ENCODE results near the gene MBOAT1. TPM values are rescaled to one million over a fixed set of nuclear protein-coding genes. Genes with fewer than 3 reads are reported as not detected.

MBOAT1 gene
- total RNA-seq, 4 donors from 2014 or later, result 17.3 to 57.0 (median 45.2) TPM

DNA sequence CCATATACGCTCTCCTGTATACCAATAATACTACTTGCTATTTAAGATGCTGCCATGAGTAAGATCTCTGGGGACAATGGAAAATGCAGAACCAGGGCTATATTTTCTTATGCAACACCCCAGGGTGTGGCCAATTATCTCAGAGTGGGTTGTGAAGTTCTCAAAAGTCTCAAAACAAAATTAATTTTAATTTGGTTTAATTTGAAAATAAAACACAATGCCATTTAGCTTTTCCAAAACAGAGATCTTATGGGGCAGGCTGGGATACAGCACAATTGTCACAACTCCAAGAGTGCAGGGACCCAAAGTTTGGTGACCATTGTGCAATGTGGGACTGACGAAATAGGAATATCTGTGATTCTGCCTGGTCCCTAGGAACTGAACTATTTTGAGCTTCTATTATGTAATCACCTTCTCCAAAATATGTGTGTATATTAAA, 43.1 kb downstream of the MBOAT1 start:
- no peak for DNase-seq
- Histone ChIP-seq H3K9me3 (no peaks in the 10 kb centered on the region), H3K4me3 (no peak overlapping the region), H3K27ac (no peak overlapping the region), H3K36me3 (peaks cover 0 to 6% (median 0%) of the 10 kb centered on the region in 3 donors), H3K27me3 (no peaks in the 10 kb centered on the region), H3K4me1 (peaks cover 0 to 12% (median 1%) of the 10 kb centered on the region in 4 donors)
- TF ChIP-seq POLR2A (IDR thresholded peaks at IDR 0.05), result no peak
- TF ChIP-seq, protein P1, sequence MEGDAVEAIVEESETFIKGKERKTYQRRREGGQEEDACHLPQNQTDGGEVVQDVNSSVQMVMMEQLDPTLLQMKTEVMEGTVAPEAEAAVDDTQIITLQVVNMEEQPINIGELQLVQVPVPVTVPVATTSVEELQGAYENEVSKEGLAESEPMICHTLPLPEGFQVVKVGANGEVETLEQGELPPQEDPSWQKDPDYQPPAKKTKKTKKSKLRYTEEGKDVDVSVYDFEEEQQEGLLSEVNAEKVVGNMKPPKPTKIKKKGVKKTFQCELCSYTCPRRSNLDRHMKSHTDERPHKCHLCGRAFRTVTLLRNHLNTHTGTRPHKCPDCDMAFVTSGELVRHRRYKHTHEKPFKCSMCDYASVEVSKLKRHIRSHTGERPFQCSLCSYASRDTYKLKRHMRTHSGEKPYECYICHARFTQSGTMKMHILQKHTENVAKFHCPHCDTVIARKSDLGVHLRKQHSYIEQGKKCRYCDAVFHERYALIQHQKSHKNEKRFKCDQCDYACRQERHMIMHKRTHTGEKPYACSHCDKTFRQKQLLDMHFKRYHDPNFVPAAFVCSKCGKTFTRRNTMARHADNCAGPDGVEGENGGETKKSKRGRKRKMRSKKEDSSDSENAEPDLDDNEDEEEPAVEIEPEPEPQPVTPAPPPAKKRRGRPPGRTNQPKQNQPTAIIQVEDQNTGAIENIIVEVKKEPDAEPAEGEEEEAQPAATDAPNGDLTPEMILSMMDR (IDR thresholded peaks at IDR 0.05), result no peak

DNA sequence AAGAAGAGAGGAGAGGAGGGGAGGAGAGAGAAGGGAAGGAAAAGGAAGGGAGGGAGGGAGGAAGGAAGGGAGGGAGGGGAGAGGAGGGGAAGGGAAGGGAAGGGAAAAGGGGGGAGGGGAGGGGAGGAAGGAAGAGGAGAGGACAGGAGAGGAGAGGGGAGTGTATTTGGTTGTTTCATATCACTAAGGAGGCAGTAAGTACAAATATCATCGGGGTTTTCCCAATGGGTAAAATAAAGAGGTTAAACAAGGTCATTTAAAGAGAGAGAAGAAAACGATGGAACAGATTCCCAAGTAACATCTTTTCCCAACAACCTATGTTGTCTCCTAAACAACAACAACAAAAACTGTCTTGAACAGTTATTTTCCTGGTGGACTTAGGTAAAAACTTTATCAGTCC, 43.6 kb downstream of the MBOAT1 start:
- H3K36me3 ChIP-seq, result peaks cover 0 to 6% (median 0%) of the 10 kb centered on the region in 3 donors
- no peak for DNase-seq
- no peaks in the 10 kb centered on the region for H3K27me3 ChIP-seq
- H3K9me3 ChIP-seq, result no peaks in the 10 kb centered on the region
- no peak for TF ChIP-seq POLR2A (IDR thresholded peaks at IDR 0.05)
- TF ChIP-seq, protein P1 (IDR thresholded peaks at IDR 0.05), result no peak
- H3K4me3 ChIP-seq, result no peak overlapping the region
- H3K27ac ChIP-seq, result no peak overlapping the region
- H3K4me1 ChIP-seq, result peaks cover 0 to 9% (median 1%) of the 10 kb centered on the region in 4 donors

DNA sequence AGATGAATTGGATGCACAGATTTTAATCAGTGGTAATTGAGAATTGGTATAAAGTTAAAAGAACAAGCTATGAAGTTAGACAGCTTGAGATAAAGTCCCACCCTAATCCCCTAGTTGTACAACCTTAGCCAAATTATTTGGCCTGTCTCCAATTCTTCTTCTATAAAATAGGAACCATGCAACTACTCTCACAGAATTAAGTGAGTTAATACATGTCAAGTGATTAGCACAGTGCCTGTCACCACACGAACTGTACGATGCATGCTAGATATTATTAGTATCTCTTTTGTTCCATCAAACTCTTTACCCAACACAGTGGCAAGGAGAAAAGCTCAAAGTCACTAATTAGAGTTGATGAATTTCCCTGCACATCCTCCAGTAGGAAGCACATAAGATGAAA, 44.7 kb downstream of the MBOAT1 start:
- peaks cover 0 to 5% (median 0%) of the 10 kb centered on the region in 4 donors for H3K4me1 ChIP-seq
- H3K27ac ChIP-seq, result no peak overlapping the region
- peaks cover 0 to 6% (median 0%) of the 10 kb centered on the region in 3 donors for H3K36me3 ChIP-seq
- no peak overlapping the region for H3K4me3 ChIP-seq
- H3K9me3 ChIP-seq, result no peaks in the 10 kb centered on the region
- H3K27me3 ChIP-seq, result no peaks in the 10 kb centered on the region
- DNase-seq, result no peak
- TF ChIP-seq POLR2A (IDR thresholded peaks at IDR 0.05), result no peak
- TF ChIP-seq, protein P1 (IDR thresholded peaks at IDR 0.05), result no peak

DNA sequence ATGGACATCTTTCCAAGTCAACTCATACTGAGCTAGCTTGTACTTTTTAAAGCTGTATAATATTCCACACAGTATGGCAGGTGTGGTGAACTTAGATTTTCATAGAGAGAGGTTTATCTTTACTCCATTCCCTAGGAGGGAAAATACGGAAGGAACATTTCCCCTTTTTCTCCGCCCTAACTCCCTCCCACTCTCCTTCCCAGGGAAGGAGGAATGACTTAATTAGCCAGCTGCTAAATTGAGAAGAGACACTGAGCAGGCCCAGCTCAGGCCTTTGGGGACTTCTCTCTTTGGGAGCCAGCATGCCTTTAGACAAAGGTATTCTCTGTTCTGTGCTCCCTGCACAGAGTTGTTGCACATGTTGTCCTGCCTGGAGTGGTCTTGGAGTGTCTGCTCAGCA, 46.1 kb downstream of the MBOAT1 start:
- H3K9me3 ChIP-seq, result no peaks in the 10 kb centered on the region
- TF ChIP-seq POLR2A (IDR thresholded peaks at IDR 0.05), result no peak
- TF ChIP-seq, protein P1 (IDR thresholded peaks at IDR 0.05), result no peak
- peaks cover 0 to 5% (median 0%) of the 10 kb centered on the region in 4 donors for H3K4me1 ChIP-seq
- H3K27ac ChIP-seq, result no peak overlapping the region
- peaks cover 0 to 6% (median 0%) of the 10 kb centered on the region in 3 donors for H3K36me3 ChIP-seq
- no peak for DNase-seq
- no peak overlapping the region for H3K4me3 ChIP-seq
- H3K27me3 ChIP-seq, result no peaks in the 10 kb centered on the region

DNA sequence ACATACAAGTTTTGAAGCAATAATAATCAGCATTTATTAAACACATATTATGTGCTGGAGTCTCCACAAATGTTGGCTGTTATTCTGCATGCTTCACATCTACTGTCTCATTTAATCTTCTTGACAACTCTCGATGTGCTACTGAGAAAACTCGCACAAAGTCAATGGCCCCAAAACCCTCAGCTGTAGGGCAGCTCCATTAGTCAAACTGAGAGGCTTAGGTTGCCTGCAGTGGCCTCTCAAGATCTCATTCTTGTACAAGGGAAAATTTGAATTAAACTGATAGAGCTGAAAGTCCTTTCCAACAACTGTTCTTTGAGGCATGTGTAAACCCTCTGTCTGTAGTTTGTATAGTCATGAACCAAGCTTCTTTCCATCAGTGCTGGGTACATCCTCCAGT, 49.8 kb downstream of the MBOAT1 start:
- Histone ChIP-seq H3K27me3 (no peaks in the 10 kb centered on the region), H3K4me3 (no peak overlapping the region), H3K4me1 (no peaks in the 10 kb centered on the region), H3K27ac (no peak overlapping the region), H3K9me3 (no peaks in the 10 kb centered on the region), H3K36me3 (peaks cover 0 to 6% (median 0%) of the 10 kb centered on the region in 3 donors)
- no peak for TF ChIP-seq POLR2A (IDR thresholded peaks at IDR 0.05)
- TF ChIP-seq, protein P1 (IDR thresholded peaks at IDR 0.05), result no peak
- DNase-seq, result no peak

Measured in Peyer's patch (tissue), 4 donors.